Measurements from ENCODE around the gene MEIOB.

MEIOB gene

DNA sequence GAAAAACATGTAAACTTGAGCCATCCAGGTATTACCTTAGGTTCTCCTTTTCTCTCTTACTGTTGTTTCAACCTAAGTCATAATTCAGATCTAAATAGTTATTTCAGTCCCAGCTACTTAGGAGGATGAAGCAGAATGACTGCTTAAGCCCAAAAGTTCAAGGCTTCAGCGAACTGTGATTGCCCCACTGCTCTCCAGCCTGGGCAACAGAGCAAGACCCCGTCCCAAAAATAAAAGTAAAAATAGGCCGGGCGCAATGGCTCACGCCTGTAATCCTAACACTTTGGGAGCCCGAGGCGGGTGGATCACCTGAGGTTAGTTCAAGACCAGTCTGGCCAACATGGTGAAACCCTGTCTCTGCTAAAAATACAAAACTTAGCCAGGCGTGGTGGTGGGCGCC is 9.6 kb downstream of the MEIOB start:
- Histone ChIP-seq H3K36me3 (replicated peaks; ENCODE audit: low read depth, low read length) (no peaks in the 10 kb centered on the region), H2AFZ (ENCODE audit: low read depth, low read length) (no peak overlapping the region), H3K9me3 (ENCODE audit: insufficient read depth, low read length) (no peaks in the 10 kb centered on the region), H3K4me3 (ENCODE audit: low read length) (no peak overlapping the region), H3K79me2 (ENCODE audit: low read length) (no peaks in the 10 kb centered on the region), H3K9ac (ENCODE audit: low read length) (no peak overlapping the region), H3K4me2 (ENCODE audit: low read length) (no peak overlapping the region), H3K27ac (ENCODE audit: low read length) (no peak overlapping the region), H3K4me1 (ENCODE audit: low read length) (peaks cover 8% of the 10 kb centered on the region; the same call in 1 of the 2 replicates), H4K20me1 (ENCODE audit: insufficient read depth, low read length) (no peaks in the 10 kb centered on the region), H3K27me3 (ENCODE audit: low read depth, low read length) (peaks cover 42% of the 10 kb centered on the region)
- TF ChIP-seq EZH2phosphoT487 (IDR thresholded peaks at IDR 0.05; ENCODE audit: low read depth), result no peak
- TF ChIP-seq, protein P1, sequence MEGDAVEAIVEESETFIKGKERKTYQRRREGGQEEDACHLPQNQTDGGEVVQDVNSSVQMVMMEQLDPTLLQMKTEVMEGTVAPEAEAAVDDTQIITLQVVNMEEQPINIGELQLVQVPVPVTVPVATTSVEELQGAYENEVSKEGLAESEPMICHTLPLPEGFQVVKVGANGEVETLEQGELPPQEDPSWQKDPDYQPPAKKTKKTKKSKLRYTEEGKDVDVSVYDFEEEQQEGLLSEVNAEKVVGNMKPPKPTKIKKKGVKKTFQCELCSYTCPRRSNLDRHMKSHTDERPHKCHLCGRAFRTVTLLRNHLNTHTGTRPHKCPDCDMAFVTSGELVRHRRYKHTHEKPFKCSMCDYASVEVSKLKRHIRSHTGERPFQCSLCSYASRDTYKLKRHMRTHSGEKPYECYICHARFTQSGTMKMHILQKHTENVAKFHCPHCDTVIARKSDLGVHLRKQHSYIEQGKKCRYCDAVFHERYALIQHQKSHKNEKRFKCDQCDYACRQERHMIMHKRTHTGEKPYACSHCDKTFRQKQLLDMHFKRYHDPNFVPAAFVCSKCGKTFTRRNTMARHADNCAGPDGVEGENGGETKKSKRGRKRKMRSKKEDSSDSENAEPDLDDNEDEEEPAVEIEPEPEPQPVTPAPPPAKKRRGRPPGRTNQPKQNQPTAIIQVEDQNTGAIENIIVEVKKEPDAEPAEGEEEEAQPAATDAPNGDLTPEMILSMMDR (IDR thresholded peaks at IDR 0.05; ENCODE audit: low read depth, low read length), result no peak

DNA sequence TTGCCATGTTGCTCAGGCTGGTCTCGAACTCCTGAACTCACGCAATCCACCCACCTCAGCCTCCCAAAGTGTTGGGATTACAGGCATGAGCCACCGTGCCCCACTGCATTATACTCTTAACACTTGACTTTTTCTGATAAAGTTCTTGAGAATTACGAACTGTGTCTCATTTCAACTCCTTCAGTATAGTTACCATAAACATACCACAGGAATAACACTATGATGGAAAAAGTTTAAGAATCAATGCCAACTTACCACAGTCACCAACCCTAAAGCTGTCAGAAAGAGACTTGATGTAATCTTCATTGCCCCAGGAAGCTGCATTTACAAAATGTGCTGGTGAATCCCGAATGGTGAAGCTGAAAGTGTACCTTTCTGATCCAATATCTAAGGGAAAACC is 10.2 kb downstream of the MEIOB start:
- peaks cover 48% of the 10 kb centered on the region for H3K27me3 ChIP-seq (ENCODE audit: low read depth, low read length)
- no peak overlapping the region for H3K4me2 ChIP-seq (ENCODE audit: low read length)
- TF ChIP-seq, protein P1 (IDR thresholded peaks at IDR 0.05; ENCODE audit: low read depth, low read length), result no peak
- TF ChIP-seq EZH2phosphoT487 (IDR thresholded peaks at IDR 0.05; ENCODE audit: low read depth), result no peak
- H4K20me1 ChIP-seq (ENCODE audit: insufficient read depth, low read length), result no peaks in the 10 kb centered on the region
- H3K9ac ChIP-seq (ENCODE audit: low read length), result no peak overlapping the region
- no peaks in the 10 kb centered on the region for H3K79me2 ChIP-seq (ENCODE audit: low read length)
- H3K4me1 ChIP-seq (ENCODE audit: low read length), result peaks cover 8% of the 10 kb centered on the region; the same call in 1 of the 2 replicates
- no peaks in the 10 kb centered on the region for H3K36me3 ChIP-seq (replicated peaks; ENCODE audit: low read depth, low read length)
- H2AFZ ChIP-seq (ENCODE audit: low read depth, low read length), result no peak overlapping the region
- H3K4me3 ChIP-seq (ENCODE audit: low read length), result no peak overlapping the region
- H3K9me3 ChIP-seq (ENCODE audit: insufficient read depth, low read length), result no peaks in the 10 kb centered on the region
- no peak overlapping the region for H3K27ac ChIP-seq (ENCODE audit: low read length)

DNA sequence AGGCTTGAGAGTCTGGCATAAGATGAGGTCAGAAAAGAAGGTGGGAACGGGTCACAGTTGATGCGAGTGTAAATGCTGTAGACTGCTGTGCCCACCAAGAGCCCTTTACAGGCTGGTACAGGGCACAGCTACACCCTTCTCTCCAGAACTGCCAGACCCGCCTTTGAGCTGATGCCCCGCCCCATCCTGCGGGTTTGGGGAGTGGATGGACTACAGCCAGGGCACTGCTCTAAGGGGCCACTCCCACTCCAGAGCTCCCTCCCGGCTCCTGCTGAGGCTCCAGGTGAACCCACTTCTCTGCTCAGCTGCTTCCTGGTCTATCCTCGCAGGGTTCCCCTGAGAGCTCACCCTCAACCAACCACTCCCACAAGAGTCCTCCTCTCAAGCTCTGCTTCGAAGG is 12.3 kb downstream of the MEIOB start:
- Histone ChIP-seq H2AFZ (ENCODE audit: low read depth, low read length) (no peak overlapping the region; the same call in 1 of the 2 replicates), H3K27me3 (ENCODE audit: low read depth, low read length) (peaks cover 39% of the 10 kb centered on the region), H3K36me3 (replicated peaks; ENCODE audit: low read depth, low read length) (no peaks in the 10 kb centered on the region), H3K9ac (ENCODE audit: low read length) (no peak overlapping the region), H3K4me3 (ENCODE audit: low read length) (no peak overlapping the region), H3K9me3 (ENCODE audit: insufficient read depth, low read length) (no peaks in the 10 kb centered on the region), H3K4me1 (ENCODE audit: low read length) (peaks cover 3% of the 10 kb centered on the region; the same call in 1 of the 2 replicates), H3K79me2 (ENCODE audit: low read length) (no peaks in the 10 kb centered on the region), H4K20me1 (ENCODE audit: insufficient read depth, low read length) (no peaks in the 10 kb centered on the region), H3K4me2 (ENCODE audit: low read length) (no peak overlapping the region), H3K27ac (ENCODE audit: low read length) (no peak overlapping the region)
- TF ChIP-seq, protein P1 (IDR thresholded peaks at IDR 0.05; ENCODE audit: low read depth, low read length), result no peak
- TF ChIP-seq EZH2phosphoT487 (IDR thresholded peaks at IDR 0.05; ENCODE audit: low read depth), result no peak

DNA sequence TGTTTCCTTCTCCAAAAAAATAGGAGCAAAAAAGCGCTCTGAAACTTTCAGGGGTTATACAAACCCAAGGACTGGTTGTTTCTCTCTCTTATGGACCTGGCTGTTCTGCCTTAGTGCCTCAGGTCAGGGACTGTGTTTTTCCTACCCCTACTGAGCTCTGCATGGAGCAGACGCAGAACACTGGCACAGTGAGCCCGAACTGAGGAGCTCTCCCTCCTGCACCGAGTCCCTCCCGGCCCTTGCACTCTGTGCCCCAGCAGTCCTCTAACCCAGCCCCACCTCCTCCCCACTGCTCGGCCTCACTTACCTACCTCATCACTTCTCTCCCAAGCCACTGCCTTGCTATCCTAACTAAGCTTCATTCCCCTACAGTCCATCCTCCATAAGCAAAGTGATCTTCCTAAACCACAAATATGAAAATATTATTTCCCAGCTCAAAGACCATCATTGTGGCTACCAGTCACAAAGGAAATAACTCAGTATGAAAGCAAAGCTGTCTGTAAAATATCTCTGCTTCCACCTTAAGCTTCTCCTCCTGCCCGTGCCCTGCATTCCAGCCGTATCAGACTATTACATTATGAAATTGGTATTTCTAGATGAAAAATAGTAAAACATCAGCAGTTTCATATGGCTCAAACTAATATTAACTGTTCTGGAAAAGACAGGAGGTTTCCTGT is 13.6 kb downstream of the MEIOB start:
- Histone ChIP-seq H3K9me3 (ENCODE audit: insufficient read depth, low read length) (no peaks in the 10 kb centered on the region), H3K9ac (ENCODE audit: low read length) (no peak overlapping the region), H3K4me2 (ENCODE audit: low read length) (no peak overlapping the region), H3K27me3 (ENCODE audit: low read depth, low read length) (peaks cover 51% of the 10 kb centered on the region), H3K79me2 (ENCODE audit: low read length) (no peaks in the 10 kb centered on the region), H2AFZ (ENCODE audit: low read depth, low read length) (no peak overlapping the region), H3K36me3 (replicated peaks; ENCODE audit: low read depth, low read length) (no peaks in the 10 kb centered on the region), H4K20me1 (ENCODE audit: insufficient read depth, low read length) (no peaks in the 10 kb centered on the region), H3K27ac (ENCODE audit: low read length) (no peak overlapping the region), H3K4me1 (ENCODE audit: low read length) (no peaks in the 10 kb centered on the region), H3K4me3 (ENCODE audit: low read length) (no peak overlapping the region)
- TF ChIP-seq, protein P1 (IDR thresholded peaks at IDR 0.05; ENCODE audit: low read depth, low read length), result no peak

Data from OCI-LY3 (cell line).